HL-60/S4 treated with phorbol 12-myristate 13-acetate at 8.2 ng/mL for 4 days and 3 days (cell line): ENCODE data around the gene PWP1.

Experiments
- in situ Hi-C: fragments of 300-500 bp; cut with MboI; formaldehyde crosslinking; loops from 2 replicates; pipeline ENCODE4 v1.15.0; 2022; ENCODE audit warnings: low sequenced_read_pairs

Gene PWP1

GRCh38 chr12:107732365-107732764 is 46.8 kb downstream of the PWP1 start:
- in situ Hi-C loops, result no loop called here

GRCh38 chr12:107734139-107734538 is 48.5 kb downstream of the PWP1 start:
- in situ Hi-C loops, result no loop called here

GRCh38 chr12:107735763-107736162 is 50.2 kb downstream of the PWP1 start:
- in situ Hi-C loops, result no loop called here

- in situ Hi-C loops, result no loop called here
These were observed 51.3 kb downstream of the PWP1 start for GRCh38 chr12:107736914-107737313.

GRCh38 chr12:107748472-107748871 is 62.9 kb downstream of the PWP1 start:
- in situ Hi-C loops, result no loop called here

- in situ Hi-C loops, result no loop called here
These were observed 63.5 kb downstream of the PWP1 start for GRCh38 chr12:107749083-107749482.

GRCh38 chr12:107759410-107759809 is 73.8 kb downstream of the PWP1 start:
- in situ Hi-C loops, result no loop called here

- in situ Hi-C loops, result no loop called here
These were observed 74.7 kb downstream of the PWP1 start for GRCh38 chr12:107760207-107760808.

GRCh38 chr12:107760809-107761501 is 75.4 kb downstream of the PWP1 start, which contains the start of gene PRDM4:
Gene PRDM4, minus strand, starts transcription at chr12:107761137. Its CDS starts 622 bp downstream, at chr12:107760515.
- in situ Hi-C loops, result no loop called here

- in situ Hi-C loops, result no loop called here
These were observed 75.9 kb downstream of the PWP1 start for GRCh38 chr12:107761502-107761904.
